ENCODE measurements around the gene GPNMB.
A peak's percentile ranks its signal among the peaks of the same experiment; 100 is the strongest.

The GPNMB gene

DNA sequence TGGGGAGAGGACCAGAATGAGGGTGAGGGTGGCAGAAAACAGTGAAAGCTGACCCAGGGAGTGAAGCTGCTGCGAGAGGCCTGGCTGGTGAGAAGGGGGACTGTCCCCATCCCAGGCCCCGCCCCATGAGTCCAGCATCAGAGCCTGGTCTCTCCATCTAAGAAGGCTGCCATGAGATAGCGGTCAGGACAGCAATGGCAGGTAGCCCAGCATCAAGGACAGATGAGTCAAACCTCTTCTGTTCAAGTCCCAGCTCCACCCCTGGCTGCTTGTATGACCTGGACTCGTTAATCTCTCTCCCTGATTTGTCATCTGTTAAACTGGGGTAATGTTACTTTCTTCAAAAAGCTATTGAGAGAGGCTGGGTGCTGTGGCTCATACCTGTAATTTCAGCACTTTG, 22.2 kb downstream of the GPNMB start:
- DNase-seq (ENCODE audit: low read depth in 2 of 2, low spot score in 1 of 2) = no peak

DNA sequence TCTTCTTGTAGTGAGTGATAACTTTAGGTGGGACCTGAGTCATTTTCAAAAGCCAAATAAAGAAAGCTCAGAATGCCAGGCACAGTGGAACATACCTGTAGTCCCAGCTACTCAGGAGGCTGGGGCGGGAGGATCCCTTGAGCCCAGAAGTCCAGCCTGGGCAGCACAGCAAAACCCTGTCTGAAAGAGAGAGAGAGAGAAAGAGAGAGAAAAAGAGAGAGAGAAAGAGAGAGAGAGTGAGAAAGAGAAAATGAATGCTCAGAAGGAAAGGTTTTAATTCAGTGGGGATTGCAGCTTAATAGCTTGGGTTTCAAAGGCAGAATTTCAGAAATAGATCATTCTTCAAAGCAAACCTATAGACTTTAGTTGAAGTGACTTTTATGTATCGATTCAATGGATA, 25.7 kb downstream of the GPNMB start:
- DNase-seq (ENCODE audit: low read depth in 2 of 2, low spot score in 1 of 2) = no peak

DNA sequence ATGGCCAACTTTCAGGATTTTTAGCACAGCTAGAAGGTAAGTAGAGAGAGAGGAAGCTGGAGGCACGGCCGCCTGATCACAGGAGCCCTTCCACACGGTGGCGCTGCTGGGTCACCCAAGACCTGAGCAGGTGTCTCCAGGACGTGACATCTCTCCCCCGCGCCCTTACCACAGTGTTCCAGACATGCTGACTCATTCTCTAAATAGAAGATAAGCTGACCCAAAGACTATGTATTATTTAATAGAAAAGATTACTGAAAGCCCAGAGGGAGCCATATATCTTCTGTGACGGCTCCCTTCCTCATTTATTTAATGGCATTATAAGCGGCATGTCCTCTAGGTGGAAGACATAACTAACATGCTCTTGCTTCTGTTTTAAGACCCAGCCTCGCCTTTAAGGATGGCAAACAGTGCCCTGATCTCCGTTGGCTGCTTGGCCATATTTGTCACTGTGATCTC, 26.6 kb downstream of the GPNMB start:
- DNase-seq (ENCODE audit: low read depth in 2 of 2, low spot score in 1 of 2) = peak; percentile 81 to 92

GRCh38 chr7:23275912-23276311, 29.3 kb downstream of the GPNMB start:
- DNase-seq (ENCODE audit: low read depth in 2 of 2, low spot score in 1 of 2) = no peak

GRCh38 chr7:23276376-23276775, 29.8 kb downstream of the GPNMB start:
- DNase-seq (ENCODE audit: low read depth in 2 of 2, low spot score in 1 of 2) = no peak

DNA sequence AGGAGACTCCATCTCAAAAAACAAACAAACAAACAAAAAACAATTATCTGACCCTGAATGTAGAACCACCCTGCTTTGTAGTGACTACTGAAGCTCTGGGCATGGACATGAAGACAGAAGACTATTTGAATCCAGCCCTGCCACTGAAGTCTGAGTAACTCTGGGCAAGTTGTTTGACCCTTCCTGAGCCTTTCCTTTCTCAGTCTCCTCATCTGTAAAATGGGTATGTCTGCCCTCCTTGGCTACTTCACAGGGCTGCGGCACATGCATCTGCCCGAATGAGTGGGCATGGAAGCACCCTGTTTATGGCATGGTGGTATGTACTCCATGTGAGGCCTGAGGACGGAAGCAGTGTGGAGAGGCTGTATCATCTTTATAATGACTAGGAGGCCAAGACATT, 30.4 kb downstream of the GPNMB start:
- no peak for DNase-seq (ENCODE audit: low read depth in 2 of 2, low spot score in 1 of 2)

- no peak for DNase-seq (ENCODE audit: low read depth in 2 of 2, low spot score in 1 of 2)
Measured at GRCh38 chr7:23277359-23277989, 30.9 kb downstream of the GPNMB start.

GRCh38 chr7:23279819-23280525, 33.4 kb downstream of the GPNMB start:
- no peak for DNase-seq (ENCODE audit: low read depth in 2 of 2, low spot score in 1 of 2)

GRCh38 chr7:23283086-23283485, 36.5 kb downstream of the GPNMB start:
- DNase-seq (ENCODE audit: low read depth in 2 of 2, low spot score in 1 of 2) = no peak

DNA sequence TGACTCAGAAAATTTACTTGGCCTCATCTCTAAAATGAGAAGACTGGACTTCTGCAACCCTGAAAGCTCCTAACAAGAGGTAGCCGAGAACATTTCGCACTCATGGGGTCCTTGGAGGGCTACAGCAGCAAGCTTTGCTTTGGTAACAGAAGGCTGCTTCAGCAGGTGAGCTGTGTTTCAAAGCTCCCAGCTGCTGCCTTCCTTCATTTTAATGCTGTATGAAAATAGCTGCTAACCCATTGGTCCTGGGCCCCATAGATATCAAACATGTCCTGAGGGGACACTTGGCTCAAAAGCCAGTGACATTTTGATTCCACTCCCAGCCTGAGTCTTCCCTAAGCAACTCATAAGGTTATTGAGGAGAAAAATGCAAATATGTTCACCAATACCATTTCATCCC, 38.3 kb downstream of the GPNMB start:
- no peak for DNase-seq (ENCODE audit: low read depth in 2 of 2, low spot score in 1 of 2)

DNA sequence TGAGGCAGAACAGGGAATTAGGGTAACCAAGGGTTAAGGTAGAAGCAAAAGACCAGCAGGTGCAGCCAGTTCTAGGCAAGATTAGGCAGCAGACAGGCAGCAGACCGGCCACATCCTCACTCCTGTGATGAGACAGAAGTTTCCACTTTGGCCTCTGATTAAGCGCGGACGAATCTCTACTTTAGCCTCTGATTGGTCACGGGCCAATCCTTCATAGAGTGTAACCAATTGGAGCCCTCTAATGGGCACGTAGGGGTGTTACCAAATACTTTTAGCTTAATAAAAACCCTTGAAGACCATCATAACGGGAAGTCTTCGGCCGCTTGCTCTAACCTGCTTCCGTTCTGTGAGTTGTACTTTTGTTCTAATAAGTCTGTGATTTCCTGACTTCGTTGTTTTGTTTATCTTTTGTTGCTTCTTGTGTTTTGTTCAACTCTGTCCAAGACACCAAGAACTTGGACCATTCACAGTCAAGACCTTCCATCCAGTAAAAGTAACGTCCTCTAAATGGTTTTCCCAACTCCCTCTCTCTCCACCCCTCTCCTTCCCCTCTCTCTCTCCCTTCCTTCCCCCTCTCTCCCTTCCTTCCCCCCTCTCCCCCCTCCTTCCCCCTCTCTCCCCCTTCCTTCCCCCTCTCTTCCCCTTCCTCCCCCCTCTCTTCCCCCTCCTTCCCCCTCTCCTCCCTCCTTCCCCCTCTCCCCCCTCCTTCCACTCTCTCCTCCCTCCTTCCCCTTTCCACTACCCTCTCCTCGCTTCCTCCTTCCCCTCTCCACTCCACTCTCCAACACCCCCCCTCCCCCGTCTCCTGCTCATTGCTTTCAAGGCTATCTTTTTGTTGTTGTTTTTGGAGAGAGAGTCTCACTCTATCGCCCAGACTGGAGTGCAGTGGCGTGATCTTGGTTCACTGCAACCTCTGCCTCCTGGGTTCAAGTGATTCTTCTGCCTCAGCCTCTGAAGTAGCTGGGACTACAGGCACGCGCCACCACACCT, 39.4 kb downstream of the GPNMB start:
- no peak for DNase-seq (ENCODE audit: low read depth in 2 of 2, low spot score in 1 of 2)

GRCh38 chr7:23287612-23288011, 41.0 kb downstream of the GPNMB start:
- no peak for DNase-seq (ENCODE audit: low read depth in 2 of 2, low spot score in 1 of 2)

DNA sequence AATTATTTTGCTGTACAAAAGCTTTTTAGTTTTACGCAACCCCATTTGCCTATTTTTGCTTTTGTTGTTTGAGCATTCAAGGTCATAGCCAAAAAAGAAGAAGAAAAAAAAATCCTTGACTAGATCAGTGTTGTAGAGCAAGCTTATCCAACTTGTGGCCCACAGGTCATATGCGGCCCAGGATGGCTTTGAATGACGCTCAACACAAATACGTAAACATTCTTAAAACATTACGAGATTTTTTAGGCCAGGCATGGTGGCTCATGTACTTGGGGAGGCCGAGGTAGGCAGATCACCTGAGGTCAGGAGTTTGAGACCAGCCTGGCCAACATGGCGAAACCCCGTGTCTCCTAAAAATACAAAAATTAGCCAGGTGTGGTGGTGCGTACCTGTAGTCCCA, 44.4 kb downstream of the GPNMB start:
- DNase-seq (ENCODE audit: low read depth in 2 of 2, low spot score in 1 of 2) = no peak

GRCh38 chr7:23291957-23292560, 45.5 kb downstream of the GPNMB start:
- DNase-seq (ENCODE audit: low read depth in 2 of 2, low spot score in 1 of 2) = no peak

GRCh38 chr7:23292623-23293022, 46.0 kb downstream of the GPNMB start:
- no peak for DNase-seq (ENCODE audit: low read depth in 2 of 2, low spot score in 1 of 2)

DNA sequence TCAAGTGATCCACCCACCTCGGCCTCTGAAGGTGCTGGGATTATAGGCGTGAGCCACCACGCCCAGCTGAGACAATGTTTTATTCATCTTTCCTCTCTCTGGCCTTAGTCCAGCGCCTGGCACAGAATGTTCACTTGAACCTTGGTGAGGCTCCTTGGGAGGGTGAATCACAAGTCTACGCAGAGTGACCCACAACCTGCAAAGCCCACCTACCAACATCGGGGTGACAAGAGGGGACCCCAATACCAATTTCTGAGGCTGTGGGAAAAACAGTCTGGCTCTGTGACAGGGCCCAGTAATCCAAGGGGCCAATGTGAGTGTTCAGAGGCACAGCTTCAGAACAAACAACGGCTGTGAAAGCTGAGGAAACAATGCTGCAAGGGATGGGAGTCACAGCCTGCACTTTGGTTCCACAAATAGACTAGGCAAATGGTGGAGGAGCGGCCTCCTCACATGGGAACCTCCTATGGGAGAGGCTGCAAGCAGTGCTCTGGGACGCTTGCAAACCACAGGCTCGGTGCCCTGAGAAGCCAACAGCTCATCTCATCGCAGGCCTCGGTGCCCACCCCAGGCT, 47.0 kb downstream of the GPNMB start:
- DNase-seq (ENCODE audit: low read depth in 2 of 2, low spot score in 1 of 2) = no peak

DNA sequence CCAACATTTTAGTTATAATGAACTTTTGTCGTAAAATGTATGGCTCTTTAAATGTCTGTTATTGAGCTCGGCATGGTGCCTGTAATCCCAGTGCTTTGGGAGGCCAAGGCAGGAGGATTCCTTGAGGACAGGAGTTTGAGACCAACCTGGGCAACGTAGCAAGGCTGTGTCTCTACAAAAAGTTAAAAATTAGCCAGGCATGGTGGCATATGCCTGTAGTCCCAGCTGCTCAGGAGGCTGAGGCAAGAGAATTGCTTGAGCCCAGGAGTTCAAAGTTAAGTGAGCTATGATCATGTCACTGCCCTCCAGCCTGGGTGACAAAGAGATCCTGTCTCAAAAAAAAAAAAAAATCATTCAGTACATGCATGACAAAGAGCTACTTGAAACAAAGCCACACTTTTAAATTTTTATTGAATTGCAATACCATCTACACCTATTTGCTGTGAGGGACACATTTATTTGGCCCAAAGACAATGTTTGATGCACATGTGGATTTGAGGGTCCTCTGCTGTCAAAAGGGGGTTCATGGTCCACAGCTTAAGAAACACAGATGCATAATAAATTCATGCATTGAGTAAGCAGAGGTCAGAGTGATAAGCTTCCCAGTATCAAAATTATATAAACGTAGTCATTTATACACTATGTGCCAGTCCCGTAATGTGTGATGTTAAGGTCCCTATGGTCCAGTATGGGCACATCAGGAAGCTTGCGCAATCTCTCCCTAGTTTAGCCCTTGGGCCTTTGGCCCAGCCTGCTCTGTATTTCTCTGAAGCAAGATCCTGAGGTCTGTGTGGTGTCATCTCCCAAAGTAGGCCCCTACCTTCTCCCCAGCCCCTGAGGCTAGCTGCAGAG, 48.2 kb downstream of the GPNMB start:
- no peak for DNase-seq (ENCODE audit: low read depth in 2 of 2, low spot score in 1 of 2)

GRCh38 chr7:23295401-23295697, 48.8 kb downstream of the GPNMB start:
- DNase-seq (ENCODE audit: low read depth in 2 of 2, low spot score in 1 of 2) = no peak

DNA sequence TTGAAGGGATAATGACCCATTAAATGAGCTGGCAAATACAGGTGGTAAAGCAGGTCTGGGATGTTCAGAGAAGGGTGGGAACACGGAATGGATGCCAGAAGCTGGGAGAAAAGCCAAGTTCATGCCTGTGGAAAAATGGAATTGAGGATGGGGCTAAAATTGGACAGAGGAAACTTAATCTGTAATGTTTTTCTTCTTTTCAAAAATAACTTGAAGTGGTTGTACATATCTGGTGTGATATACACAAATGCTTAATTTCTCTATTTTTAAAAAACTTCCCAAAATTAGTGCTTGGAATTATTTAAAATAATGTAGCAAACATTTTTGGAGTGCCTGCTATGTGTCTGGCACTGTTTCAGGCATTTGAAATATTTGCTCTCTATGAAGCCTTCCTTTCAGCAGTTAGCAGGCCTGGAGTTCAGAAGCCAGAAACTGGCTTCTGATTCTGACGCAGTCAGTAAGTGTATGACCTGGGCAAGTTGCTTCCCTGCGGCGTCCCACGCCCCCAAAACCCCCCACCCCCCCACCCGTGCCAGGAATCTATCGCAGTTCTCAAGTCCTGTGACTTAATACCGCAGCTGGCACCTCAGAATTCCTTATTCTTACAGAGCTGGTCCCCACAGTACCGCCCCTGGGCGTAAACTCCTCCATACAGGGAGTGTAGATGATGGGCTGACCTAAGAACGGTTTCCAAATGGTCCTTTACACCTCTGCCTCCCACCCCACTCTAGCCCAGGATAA, 51.7 kb downstream of the GPNMB start:
- no peak for DNase-seq (ENCODE audit: low read depth in 2 of 2, low spot score in 1 of 2)
